ENCODE measurements around the gene AKAP9.
"Not testable (repeated sequence)": the region's sequence is repeated elsewhere in the genome, so short reads cannot be mapped to it uniquely, and the experiment has no call there.

AKAP9 gene

DNA sequence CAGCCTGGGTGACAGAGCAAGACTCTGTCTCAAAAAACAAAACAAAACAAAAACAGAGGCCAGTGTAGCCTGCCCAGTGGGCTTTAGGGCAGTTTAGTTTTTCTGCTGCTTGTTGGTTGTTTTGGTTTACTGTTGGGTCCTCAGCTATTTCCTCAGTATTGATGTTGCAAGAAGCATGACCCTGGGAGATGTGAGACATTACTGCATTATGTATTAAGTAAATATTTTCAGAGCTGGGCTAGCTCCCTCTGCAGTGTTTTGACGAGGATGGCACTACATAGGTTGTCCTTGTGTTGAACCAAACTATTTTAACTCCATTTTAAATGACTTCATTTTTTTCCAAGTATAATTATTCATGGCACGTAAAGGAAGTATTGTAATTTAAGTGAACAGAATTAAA lies 4.8 kb downstream of the AKAP9 start:
- DNase-seq (ENCODE audit: low read depth in 2 of 3, low spot score in 1 of 3): no peak

DNA sequence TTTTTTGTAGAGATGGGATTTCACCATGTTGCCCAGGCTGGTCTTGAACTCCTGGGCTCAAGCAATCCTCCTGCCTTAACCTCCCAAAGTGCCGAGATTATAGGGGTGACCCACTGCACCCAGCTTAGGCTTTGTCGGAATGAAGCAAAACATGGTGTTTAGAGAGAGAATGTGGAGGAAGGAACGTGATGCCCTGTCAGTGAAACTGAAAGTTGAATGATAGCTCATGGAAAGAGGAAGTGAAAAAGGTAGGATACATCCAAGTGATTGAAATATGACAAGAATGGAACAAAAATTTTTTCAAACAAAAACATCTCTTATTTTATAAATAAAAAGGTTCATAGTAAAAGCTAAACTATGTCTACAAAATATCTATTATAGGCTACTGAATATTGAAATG lies 5.9 kb downstream of the AKAP9 start:
- DNase-seq (ENCODE audit: low read depth in 2 of 3, low spot score in 1 of 3): no peak

- no peak for DNase-seq (ENCODE audit: low read depth in 2 of 3, low spot score in 1 of 3)
Measured at GRCh38 chr7:91947948-91948347, 7.3 kb downstream of the AKAP9 start.

DNA sequence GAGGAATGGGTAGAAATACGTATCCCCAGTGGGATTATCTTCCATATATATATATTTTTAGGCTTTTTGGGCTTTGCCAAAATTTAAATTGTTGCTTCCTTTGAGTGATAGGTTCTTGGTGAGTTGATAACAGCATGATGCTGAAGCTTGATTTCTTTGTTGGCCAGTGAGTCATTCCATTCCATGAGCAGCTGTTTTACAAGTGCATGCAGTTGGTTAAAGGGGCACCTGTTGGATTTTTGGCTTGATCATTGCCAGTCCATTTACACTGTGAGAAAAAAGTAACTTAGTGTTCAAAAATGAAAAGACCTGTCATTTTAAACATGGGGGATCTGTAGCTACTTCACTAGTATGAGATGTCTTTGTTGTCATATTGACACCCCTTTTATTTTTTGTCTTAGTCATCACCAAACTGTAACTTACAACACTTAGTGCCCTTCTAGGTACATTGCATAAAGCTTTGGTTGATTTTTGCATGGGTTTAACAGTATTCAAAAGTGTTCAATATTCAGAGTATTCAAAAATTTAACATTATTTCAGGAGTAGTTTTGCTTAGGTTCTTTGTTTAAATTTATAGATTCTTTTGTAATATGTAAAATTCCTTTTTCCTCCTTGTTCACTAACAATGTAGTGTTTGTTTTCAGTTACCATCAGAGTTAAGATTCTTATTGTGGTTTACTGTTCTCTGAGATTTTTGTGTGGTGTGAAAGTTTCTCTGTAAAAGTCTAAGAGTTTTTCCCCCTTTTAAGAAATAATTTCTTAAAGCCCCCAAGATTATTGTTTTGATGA lies 8.8 kb downstream of the AKAP9 start:
- no peak for DNase-seq (ENCODE audit: low read depth in 2 of 3, low spot score in 1 of 3)

DNA sequence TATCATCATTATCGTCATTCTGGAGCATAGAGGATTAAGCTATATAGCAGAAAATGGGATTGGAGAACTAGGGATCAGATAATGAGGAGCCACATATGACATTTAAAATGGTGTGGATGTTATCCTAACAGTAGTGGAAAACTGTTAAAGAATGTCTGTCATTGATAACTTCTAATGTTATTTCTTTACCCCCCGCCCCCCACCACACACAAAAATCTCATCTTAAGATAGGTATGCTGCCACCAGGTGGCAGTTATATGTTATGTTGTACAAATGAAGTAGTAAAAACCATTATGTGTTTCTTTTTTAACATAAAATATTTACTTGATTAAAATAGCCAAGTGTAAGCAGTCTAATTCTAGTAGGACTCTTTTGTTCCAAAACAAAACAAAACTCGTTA lies 13.0 kb downstream of the AKAP9 start:
- DNase-seq (ENCODE audit: low read depth in 2 of 3, low spot score in 1 of 3): no peak

DNA sequence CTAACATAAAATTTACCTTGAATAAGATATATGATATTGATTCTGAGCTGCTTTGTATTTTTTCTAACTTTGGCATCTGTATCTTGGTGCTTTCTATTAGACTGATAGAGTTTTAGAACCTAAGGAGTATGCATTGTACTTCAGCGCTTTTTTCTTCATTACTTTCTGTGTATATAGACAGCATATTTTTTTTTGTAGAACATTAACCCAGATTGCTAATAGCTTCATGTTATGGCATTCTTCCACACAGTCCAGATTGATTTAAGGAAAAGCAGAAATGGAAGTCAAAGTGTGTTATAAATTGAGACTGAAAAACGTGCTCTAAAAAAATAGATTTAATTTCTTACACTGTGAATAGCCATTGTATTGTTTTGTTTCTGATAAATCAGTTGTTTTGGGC lies 15.8 kb downstream of the AKAP9 start:
- not testable (repeated sequence) for DNase-seq (ENCODE audit: low read depth in 2 of 3, low spot score in 1 of 3)

DNA sequence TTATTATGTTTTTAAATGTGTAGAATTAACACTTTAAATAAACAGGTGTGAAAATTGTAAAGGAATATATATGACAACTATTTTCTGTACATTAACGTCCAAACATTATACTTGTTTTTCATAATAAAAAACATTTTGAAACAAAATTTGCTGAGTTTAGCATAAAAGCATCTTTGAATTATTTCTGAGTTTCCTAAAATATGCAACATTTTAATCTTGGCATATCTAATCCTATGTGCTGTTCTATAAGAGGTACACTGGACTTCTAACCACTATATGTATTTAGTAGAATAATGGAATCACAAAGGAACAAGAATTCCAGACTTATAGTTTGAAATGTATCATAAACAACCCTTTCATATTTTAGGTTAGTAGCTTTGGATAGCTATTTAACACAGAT lies 16.6 kb downstream of the AKAP9 start:
- no peak for DNase-seq (ENCODE audit: low read depth in 2 of 3, low spot score in 1 of 3)

- DNase-seq (ENCODE audit: low read depth in 2 of 3, low spot score in 1 of 3): no peak
Measured at GRCh38 chr7:91957823-91958222, 17.2 kb downstream of the AKAP9 start.

DNA sequence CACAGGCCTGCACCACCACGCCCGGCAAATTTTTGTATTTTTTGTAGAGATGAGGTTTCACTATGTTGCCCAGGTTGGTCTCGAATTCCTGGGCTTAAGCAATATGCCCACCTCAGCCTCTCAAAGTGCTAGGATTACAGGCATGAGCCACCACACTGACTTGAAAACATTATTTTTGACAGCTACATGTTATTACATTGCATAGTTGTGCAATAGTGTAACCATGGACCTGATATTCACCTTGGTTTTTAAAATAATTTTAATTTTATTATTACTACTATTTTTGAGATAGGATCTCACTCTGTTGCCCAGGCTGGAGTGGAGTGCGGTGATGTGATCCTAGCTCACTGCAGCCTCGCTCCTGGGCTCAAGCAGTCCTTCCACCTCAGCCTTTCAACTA lies 18.4 kb downstream of the AKAP9 start:
- no peak for DNase-seq (ENCODE audit: low read depth in 2 of 3, low spot score in 1 of 3)

DNA sequence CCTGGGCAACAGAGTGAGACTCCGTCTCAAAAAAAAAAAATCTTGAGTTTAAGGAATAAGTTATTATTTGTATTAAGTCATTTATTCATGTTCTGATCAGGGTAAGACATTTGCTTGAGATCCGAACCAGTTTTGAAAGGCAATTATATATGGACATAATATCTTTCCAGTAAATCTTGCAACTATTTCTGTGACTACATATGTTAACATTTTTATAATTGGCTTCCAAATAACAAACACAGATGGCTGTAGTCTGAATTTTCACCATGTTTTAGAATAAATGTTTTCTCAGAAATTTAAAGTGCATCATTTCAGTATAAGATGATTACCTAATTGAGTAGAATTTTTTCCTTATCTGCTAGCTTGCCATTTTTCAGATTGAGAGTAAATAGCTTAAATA lies 21.2 kb downstream of the AKAP9 start:
- no peak for DNase-seq (ENCODE audit: low read depth in 2 of 3, low spot score in 1 of 3)

DNA sequence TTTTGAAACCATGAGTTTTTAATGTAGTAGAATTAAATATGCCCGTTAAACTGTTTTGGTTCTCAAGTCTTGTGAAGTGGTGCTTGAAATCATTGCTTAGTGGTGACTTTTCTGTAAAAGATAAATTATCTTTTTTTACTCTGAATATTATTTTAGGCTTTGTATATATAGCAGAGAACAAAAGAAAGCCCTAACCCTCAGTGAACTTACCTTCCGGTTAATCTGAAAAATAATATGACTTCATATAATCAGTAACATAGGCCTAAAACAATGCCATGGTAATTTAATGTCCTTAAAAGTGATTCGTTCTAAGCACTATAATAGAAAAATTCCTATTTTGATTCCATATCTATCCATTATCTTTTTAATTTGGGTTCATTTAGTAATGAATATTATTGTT lies 21.8 kb downstream of the AKAP9 start:
- no peak for DNase-seq (ENCODE audit: low read depth in 2 of 3, low spot score in 1 of 3)

- DNase-seq (ENCODE audit: low read depth in 2 of 3, low spot score in 1 of 3): not testable (repeated sequence)
Measured at GRCh38 chr7:91967513-91967912, 26.9 kb downstream of the AKAP9 start.

GRCh38 chr7:91973639-91974038 lies 33.0 kb downstream of the AKAP9 start:
- no peak for DNase-seq (ENCODE audit: low read depth in 2 of 3, low spot score in 1 of 3)

- no peak for DNase-seq (ENCODE audit: low read depth in 2 of 3, low spot score in 1 of 3)
Measured at GRCh38 chr7:91974066-91974465, 33.4 kb downstream of the AKAP9 start.

GRCh38 chr7:91976743-91977142 lies 36.1 kb downstream of the AKAP9 start:
- DNase-seq (ENCODE audit: low read depth in 2 of 3, low spot score in 1 of 3): no peak

- no peak for DNase-seq (ENCODE audit: low read depth in 2 of 3, low spot score in 1 of 3)
Measured at GRCh38 chr7:91979590-91979989, 38.9 kb downstream of the AKAP9 start.

- not testable (repeated sequence) for DNase-seq (ENCODE audit: low read depth in 2 of 3, low spot score in 1 of 3)
Measured at GRCh38 chr7:91982352-91982751, 41.7 kb downstream of the AKAP9 start.

- DNase-seq (ENCODE audit: low read depth in 2 of 3, low spot score in 1 of 3): no peak
Measured at GRCh38 chr7:91988213-91988612, 47.6 kb downstream of the AKAP9 start.

DNA sequence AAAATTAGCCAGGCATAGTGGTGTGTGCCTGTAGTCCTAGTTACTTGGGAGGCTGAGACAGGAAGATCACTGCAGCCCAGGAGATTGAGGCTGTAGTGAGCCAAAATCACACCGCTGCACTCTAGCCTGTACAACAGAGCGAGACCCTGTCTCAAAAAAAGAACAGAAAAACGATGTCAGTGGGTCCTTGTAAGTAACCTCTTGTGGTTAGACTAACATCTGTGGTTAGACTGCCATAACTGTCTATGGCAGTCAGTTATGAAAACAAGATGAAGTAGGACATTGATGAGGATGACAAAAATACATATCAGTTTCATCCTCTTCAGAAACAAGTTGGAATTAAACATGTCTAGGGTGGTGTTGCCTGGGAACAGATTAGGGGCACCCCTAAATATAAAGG lies 53.3 kb downstream of the AKAP9 start:
- DNase-seq (ENCODE audit: low read depth in 2 of 3, low spot score in 1 of 3): no peak

GRCh38 chr7:91995391-91996105 lies 54.9 kb downstream of the AKAP9 start:
- DNase-seq (ENCODE audit: low read depth in 2 of 3, low spot score in 1 of 3): no peak

- no peak for DNase-seq (ENCODE audit: low read depth in 2 of 3, low spot score in 1 of 3)
Measured at GRCh38 chr7:91999631-92000565, 59.2 kb downstream of the AKAP9 start.

DNA sequence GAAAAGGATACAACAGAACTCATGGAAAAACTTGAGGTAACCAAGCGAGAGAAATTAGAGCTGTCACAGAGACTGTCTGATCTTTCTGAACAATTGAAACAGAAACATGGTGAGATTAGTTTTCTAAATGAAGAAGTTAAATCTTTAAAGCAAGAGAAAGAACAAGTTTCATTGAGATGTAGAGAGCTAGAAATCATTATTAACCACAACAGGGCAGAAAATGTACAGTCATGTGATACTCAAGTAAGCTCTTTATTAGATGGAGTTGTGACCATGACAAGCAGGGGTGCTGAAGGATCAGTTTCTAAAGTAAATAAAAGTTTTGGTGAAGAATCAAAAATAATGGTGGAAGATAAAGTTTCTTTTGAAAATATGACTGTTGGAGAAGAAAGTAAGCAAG lies 62.1 kb downstream of the AKAP9 start:
- no peak for DNase-seq (ENCODE audit: low read depth in 2 of 3, low spot score in 1 of 3)

Data from stimulated activated CD4-positive, alpha-beta T cell treated with anti-CD3 and anti-CD28 coated beads, Interleukin-12 subunit alpha, Interleukin-12 subunit beta, amount 100 ng/mL, for 48 hours (primary cell).